Amniotic epithelial cell (primary cell): ENCODE data around the gene ARHGEF11.

Experiments used
- DNase-seq: peaks from one replicate; pipeline ENCODE4 v3.0.0-alpha.2; 2010; ENCODE audit warnings: low read depth

The ARHGEF11 gene

GRCh38 chr1:157050836-157051235 is 5.3 kb upstream of the ARHGEF11 start:
- no peak for DNase-seq

GRCh38 chr1:157047062-157047410 is 1.5 kb upstream of the ARHGEF11 start:
- no peak for DNase-seq

- no peak for DNase-seq
These were observed 1.2 kb downstream of the ARHGEF11 start for GRCh38 chr1:157044326-157044725.

GRCh38 chr1:157043685-157044084 is 1.9 kb downstream of the ARHGEF11 start:
- no peak for DNase-seq

GRCh38 chr1:157042846-157043245 is 2.7 kb downstream of the ARHGEF11 start:
- DNase-seq, result peak; percentile 62

GRCh38 chr1:157040802-157041201 is 4.7 kb downstream of the ARHGEF11 start:
- DNase-seq, result peak; percentile 82

- no peak for DNase-seq
These were observed 10.4 kb downstream of the ARHGEF11 start for GRCh38 chr1:157035121-157035520.

GRCh38 chr1:157034137-157034800 is 11.3 kb downstream of the ARHGEF11 start:
- DNase-seq, result no peak

- no peak for DNase-seq
These were observed 12.1 kb downstream of the ARHGEF11 start for GRCh38 chr1:157033357-157033876.

- DNase-seq, result no peak
These were observed 13.2 kb downstream of the ARHGEF11 start for GRCh38 chr1:157032303-157032702.

- peak; percentile 41 for DNase-seq
These were observed 14.8 kb downstream of the ARHGEF11 start for GRCh38 chr1:157030728-157031127.

GRCh38 chr1:157028674-157029073 is 16.9 kb downstream of the ARHGEF11 start:
- DNase-seq, result no peak

GRCh38 chr1:157025856-157026255 is 19.7 kb downstream of the ARHGEF11 start:
- DNase-seq, result peak; percentile 91

GRCh38 chr1:157025385-157025784 is 20.2 kb downstream of the ARHGEF11 start:
- DNase-seq, result peak; percentile 63

GRCh38 chr1:157021688-157022087 is 23.9 kb downstream of the ARHGEF11 start:
- DNase-seq, result no peak

GRCh38 chr1:157019457-157019856 is 26.1 kb downstream of the ARHGEF11 start:
- DNase-seq, result no peak

- no peak for DNase-seq
These were observed 33.7 kb downstream of the ARHGEF11 start for GRCh38 chr1:157011845-157012244.

GRCh38 chr1:157008502-157008901 is 37.0 kb downstream of the ARHGEF11 start:
- peak; percentile 10 for DNase-seq

GRCh38 chr1:157007306-157007705 is 38.2 kb downstream of the ARHGEF11 start:
- DNase-seq, result no peak

- no peak for DNase-seq
These were observed 38.9 kb downstream of the ARHGEF11 start for GRCh38 chr1:157006676-157007075.

GRCh38 chr1:157005965-157006364 is 39.6 kb downstream of the ARHGEF11 start:
- DNase-seq, result no peak

GRCh38 chr1:157004806-157005205 is 40.7 kb downstream of the ARHGEF11 start:
- peak; percentile 66 for DNase-seq

GRCh38 chr1:157004327-157004726 is 41.2 kb downstream of the ARHGEF11 start:
- no peak for DNase-seq

GRCh38 chr1:157001304-157001703 is 44.2 kb downstream of the ARHGEF11 start:
- peak; percentile 74 for DNase-seq
